Measurements from ENCODE around the gene WNT9A.

The WNT9A gene

DNA sequence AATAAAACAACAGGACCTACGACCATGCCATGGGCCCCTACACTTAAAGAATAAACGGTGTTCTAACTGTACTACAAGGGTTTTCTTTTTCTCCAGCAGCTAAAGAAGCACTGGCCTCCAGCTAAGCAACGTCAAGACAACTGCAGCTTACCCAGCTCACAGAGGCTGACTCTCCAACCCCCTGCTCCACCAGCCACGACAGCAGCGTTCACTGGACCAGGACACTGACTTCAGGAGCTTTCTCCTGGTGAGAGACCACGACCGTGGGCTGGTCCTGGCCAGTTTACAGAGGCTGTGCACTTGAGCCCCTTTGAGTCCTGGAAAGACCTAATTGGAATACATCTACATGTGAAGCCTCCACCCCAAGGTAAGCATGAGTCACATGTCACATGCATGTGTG, 39.4 kb downstream of the WNT9A start:
- WGBS, 2 experiments, result 74 to 78% methylated on average over 7 of the region's 7 CpGs
- Histone ChIP-seq H3K9me3 (ENCODE audit: control insufficient read depth, low read length) (no peaks in the 10 kb centered on the region), H3K27me3 (ENCODE audit: control insufficient read depth, insufficient read depth, low read length, poor library complexity, severe bottlenecking) (no peaks in the 10 kb centered on the region), H3K4me3 (ENCODE audit: insufficient read depth, low read depth, low read length) (no peak overlapping the region), H3K27ac (ENCODE audit: insufficient read depth, low read depth, low read length, poor library complexity, severe bottlenecking) (no peak overlapping the region), H3K4me1 (ENCODE audit: control insufficient read depth, insufficient read depth, low read length) (peaks cover 12% of the 10 kb centered on the region), H3K36me3 (ENCODE audit: control insufficient read depth, insufficient read depth, low read length) (no peaks in the 10 kb centered on the region)

GRCh38 chr1:227907439-227908015, 40.2 kb downstream of the WNT9A start:
- Histone ChIP-seq H3K27me3 (ENCODE audit: control insufficient read depth, insufficient read depth, low read length, poor library complexity, severe bottlenecking) (no peaks in the 10 kb centered on the region), H3K4me3 (ENCODE audit: insufficient read depth, low read depth, low read length) (no peak overlapping the region), H3K36me3 (ENCODE audit: control insufficient read depth, insufficient read depth, low read length) (no peaks in the 10 kb centered on the region), H3K9me3 (ENCODE audit: control insufficient read depth, low read length) (no peaks in the 10 kb centered on the region), H3K27ac (ENCODE audit: insufficient read depth, low read depth, low read length, poor library complexity, severe bottlenecking) (no peak overlapping the region), H3K4me1 (ENCODE audit: control insufficient read depth, insufficient read depth, low read length) (peaks cover 5% of the 10 kb centered on the region)
- 90 to 92% methylated on average over 13 of the region's 13 CpGs for WGBS, 2 experiments

DNA sequence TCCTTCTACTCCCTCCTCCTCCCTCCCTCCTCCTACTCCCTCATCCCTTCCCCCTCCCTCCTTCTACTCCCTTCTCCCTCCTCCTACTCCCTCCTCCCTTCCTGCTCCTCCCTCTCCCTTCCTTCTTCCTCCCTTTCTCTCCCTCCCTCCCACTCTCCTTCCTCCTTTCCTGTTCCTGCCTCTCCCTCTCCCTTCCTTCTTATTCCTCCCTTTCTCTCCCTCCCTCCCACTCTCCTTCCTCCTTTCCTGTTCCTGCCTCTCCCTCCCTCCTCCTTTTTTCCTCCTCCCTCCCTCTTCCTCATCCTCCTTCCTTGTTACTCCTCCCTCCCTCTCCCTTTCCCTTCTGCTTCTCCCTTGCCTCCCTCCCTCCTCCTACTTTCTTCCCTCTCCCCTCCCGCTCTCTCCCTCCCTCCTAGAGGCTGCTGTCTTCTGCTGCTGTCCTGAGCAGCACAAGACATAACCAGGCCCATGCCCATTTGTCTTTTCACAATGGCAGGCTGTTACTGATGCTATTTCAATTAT, 41.1 kb downstream of the WNT9A start:
- Histone ChIP-seq H3K27ac (ENCODE audit: insufficient read depth, low read depth, low read length, poor library complexity, severe bottlenecking) (no peak overlapping the region), H3K4me1 (ENCODE audit: control insufficient read depth, insufficient read depth, low read length) (peaks cover 5% of the 10 kb centered on the region)
- 66 to 74% methylated on average over 1 of the region's 1 CpG for WGBS, 2 experiments

DNA sequence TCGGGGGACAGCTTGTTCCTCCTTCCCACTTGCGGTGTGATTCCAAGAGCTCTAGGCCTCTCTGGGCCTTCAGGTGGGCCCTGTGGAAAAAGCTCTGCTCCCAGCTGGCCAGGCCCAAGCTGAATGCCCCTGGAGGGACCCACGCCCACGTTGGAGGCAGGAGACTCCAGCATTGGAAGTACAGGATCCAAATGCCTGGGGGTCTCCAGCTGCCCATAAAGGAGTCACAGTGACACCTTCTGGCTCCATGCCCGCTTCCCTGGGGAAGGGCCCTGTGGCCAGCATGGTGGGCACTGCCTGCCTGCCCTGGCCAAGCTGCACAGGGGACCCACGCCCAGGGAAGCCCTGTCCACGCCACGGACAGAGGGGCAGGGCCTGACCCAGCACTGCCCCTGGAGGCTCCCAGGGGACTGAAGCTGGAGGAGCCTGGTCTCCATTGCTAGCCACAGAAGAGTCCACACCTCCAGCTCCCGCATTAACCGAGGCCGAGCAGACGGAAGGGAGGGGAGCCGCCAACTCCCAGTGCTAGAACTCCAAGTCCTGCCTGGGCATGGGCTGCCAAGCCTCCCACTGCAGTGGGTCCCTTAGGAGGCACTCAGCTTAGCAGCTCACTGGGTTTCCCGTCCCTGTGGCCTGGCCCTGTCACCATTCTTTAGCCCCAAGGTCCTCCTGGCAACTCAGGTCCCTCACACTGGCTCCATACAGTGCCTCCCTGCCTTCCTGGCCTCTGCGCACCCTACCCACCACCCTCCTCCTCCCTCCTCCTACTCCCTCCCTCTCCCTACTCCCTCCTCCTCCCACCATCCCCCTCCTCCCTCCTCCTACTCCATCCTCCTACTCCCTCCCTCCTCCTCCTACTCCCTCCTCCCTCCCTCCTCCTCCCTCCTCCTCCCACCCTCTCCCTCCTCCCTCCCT, 41.9 kb downstream of the WNT9A start:
- 89 to 90% methylated on average over 15 of the region's 15 CpGs for WGBS, 2 experiments
- Histone ChIP-seq H3K9me3 (ENCODE audit: control insufficient read depth, low read length) (no peaks in the 10 kb centered on the region), H3K4me3 (ENCODE audit: insufficient read depth, low read depth, low read length) (no peak overlapping the region), H3K36me3 (ENCODE audit: control insufficient read depth, insufficient read depth, low read length) (no peaks in the 10 kb centered on the region), H3K4me1 (ENCODE audit: control insufficient read depth, insufficient read depth, low read length) (peaks cover 5% of the 10 kb centered on the region), H3K27me3 (ENCODE audit: control insufficient read depth, insufficient read depth, low read length, poor library complexity, severe bottlenecking) (no peaks in the 10 kb centered on the region), H3K27ac (ENCODE audit: insufficient read depth, low read depth, low read length, poor library complexity, severe bottlenecking) (no peak overlapping the region)

More for the DNA sequence above, 41.1 kb downstream of the WNT9A start:
- H3K27me3 ChIP-seq (ENCODE audit: control insufficient read depth, insufficient read depth, low read length, poor library complexity, severe bottlenecking), result no peaks in the 10 kb centered on the region
- no peak overlapping the region for H3K4me3 ChIP-seq (ENCODE audit: insufficient read depth, low read depth, low read length)
- H3K36me3 ChIP-seq (ENCODE audit: control insufficient read depth, insufficient read depth, low read length), result no peaks in the 10 kb centered on the region
- no peaks in the 10 kb centered on the region for H3K9me3 ChIP-seq (ENCODE audit: control insufficient read depth, low read length)

GRCh38 chr1:227904541-227905335, 43.0 kb downstream of the WNT9A start:
- H3K27ac ChIP-seq (ENCODE audit: insufficient read depth, low read depth, low read length, poor library complexity, severe bottlenecking), result no peak overlapping the region
- no peaks in the 10 kb centered on the region for H3K4me1 ChIP-seq (ENCODE audit: control insufficient read depth, insufficient read depth, low read length)
- H3K4me3 ChIP-seq (ENCODE audit: insufficient read depth, low read depth, low read length), result no peak overlapping the region
- H3K36me3 ChIP-seq (ENCODE audit: control insufficient read depth, insufficient read depth, low read length), result no peaks in the 10 kb centered on the region
- no peaks in the 10 kb centered on the region for H3K9me3 ChIP-seq (ENCODE audit: control insufficient read depth, low read length)
- no peaks in the 10 kb centered on the region for H3K27me3 ChIP-seq (ENCODE audit: control insufficient read depth, insufficient read depth, low read length, poor library complexity, severe bottlenecking)
- 93% methylated on average over 14 of the region's 14 CpGs for WGBS, 2 experiments

DNA sequence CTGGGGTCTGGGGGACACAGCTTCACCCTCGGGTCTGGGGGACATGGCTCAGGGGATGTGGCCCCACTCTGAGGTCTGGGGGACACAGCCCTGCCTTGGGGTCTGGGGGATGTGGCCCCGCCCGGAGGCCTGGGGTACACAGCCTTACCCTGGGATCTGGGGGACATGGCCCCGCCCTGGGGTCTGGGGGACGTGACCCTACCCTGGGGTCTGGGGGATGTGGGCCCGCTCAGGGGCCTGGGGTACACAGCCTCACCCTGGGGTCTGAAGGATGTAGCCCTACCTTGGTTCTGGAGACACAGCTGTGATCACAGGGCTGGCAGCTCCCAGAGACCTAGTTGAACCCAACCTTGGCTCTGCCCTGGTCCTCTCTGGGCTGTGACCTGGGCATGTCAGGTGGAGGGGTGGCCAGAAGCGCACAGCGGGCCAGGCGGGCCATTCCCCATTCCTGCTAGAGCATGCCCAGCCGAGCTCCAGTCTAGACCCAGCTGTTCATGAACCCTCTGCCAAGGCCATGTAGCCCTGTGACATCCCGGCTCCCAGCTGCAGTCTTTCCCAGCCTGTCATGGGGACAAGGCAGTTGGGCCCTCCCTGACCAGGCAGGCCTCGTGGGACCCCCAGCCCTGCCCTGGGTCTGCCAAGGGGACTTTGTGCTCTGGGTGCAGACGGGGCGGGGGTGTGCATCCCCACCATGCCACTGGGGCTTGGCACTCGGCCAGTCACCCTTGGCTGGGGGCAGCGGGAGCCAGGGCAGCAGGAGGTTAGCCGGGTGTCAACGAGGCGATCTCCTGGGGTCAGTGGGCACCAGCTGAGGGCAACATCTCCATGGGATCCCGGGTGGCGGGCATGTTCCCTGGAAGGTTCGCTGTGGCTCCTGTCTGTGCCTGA, 43.9 kb downstream of the WNT9A start:
- H3K36me3 ChIP-seq (ENCODE audit: control insufficient read depth, insufficient read depth, low read length), result no peaks in the 10 kb centered on the region
- no peaks in the 10 kb centered on the region for H3K4me1 ChIP-seq (ENCODE audit: control insufficient read depth, insufficient read depth, low read length)
- no peak overlapping the region for H3K4me3 ChIP-seq (ENCODE audit: insufficient read depth, low read depth, low read length)
- no peaks in the 10 kb centered on the region for H3K9me3 ChIP-seq (ENCODE audit: control insufficient read depth, low read length)
- H3K27me3 ChIP-seq (ENCODE audit: control insufficient read depth, insufficient read depth, low read length, poor library complexity, severe bottlenecking), result no peaks in the 10 kb centered on the region
- WGBS, 2 experiments, result 93 to 95% methylated on average over 22 of the region's 22 CpGs
- H3K27ac ChIP-seq (ENCODE audit: insufficient read depth, low read depth, low read length, poor library complexity, severe bottlenecking), result no peak overlapping the region

- no peaks in the 10 kb centered on the region for H3K4me1 ChIP-seq (ENCODE audit: control insufficient read depth, insufficient read depth, low read length)
- WGBS, 2 experiments, result 93 to 96% methylated on average over 9 of the region's 9 CpGs
- H3K9me3 ChIP-seq (ENCODE audit: control insufficient read depth, low read length), result no peaks in the 10 kb centered on the region
- H3K4me3 ChIP-seq (ENCODE audit: insufficient read depth, low read depth, low read length), result no peak overlapping the region
- H3K36me3 ChIP-seq (ENCODE audit: control insufficient read depth, insufficient read depth, low read length), result no peaks in the 10 kb centered on the region
- no peaks in the 10 kb centered on the region for H3K27me3 ChIP-seq (ENCODE audit: control insufficient read depth, insufficient read depth, low read length, poor library complexity, severe bottlenecking)
- no peak overlapping the region for H3K27ac ChIP-seq (ENCODE audit: insufficient read depth, low read depth, low read length, poor library complexity, severe bottlenecking)
Observed at GRCh38 chr1:227903061-227903521, 44.6 kb downstream of the WNT9A start.

GRCh38 chr1:227902641-227902990, 45.1 kb downstream of the WNT9A start:
- H3K4me3 ChIP-seq (ENCODE audit: insufficient read depth, low read depth, low read length), result no peak overlapping the region
- H3K27ac ChIP-seq (ENCODE audit: insufficient read depth, low read depth, low read length, poor library complexity, severe bottlenecking), result no peak overlapping the region
- no peaks in the 10 kb centered on the region for H3K9me3 ChIP-seq (ENCODE audit: control insufficient read depth, low read length)
- H3K4me1 ChIP-seq (ENCODE audit: control insufficient read depth, insufficient read depth, low read length), result no peaks in the 10 kb centered on the region
- WGBS, 2 experiments, result 89 to 92% methylated on average over 9 of the region's 9 CpGs
- H3K27me3 ChIP-seq (ENCODE audit: control insufficient read depth, insufficient read depth, low read length, poor library complexity, severe bottlenecking), result no peaks in the 10 kb centered on the region
- no peaks in the 10 kb centered on the region for H3K36me3 ChIP-seq (ENCODE audit: control insufficient read depth, insufficient read depth, low read length)

DNA sequence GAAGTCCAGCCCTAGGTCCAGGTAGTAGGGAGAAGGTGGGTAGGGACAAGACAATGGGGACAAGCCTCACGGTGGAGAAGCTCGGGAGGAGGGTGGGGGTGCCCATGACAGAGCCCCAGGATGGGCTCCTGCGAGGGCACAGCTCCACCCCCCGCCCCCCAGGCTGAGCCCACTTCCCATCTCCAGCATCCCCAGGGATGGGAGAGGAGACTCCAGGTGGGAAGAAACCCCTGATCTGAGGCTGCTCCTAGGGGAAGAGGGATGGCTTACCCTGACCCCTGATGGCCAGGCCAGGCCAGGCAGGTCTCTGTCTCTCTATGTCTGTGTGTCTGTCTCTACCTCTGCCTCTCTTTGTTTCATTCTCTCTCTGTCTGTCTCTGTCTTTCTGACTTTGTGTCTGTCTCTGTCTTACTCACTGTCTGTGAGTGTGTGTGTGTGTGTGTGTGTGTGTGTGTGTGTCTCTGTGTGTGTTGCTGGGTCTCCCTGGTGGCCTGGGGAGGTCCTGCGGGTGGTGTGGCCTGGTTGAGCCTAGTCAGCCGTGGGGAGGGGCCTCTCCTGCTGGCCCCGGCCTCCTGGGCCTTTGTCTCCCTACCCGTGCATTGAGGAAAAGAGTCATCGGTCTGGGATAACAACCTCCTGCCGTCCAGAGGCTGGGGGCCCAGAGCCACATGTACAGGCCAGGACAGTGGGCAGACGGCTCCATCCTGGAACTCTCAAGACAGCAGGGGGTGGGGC, 45.7 kb downstream of the WNT9A start:
- Histone ChIP-seq H3K9me3 (ENCODE audit: control insufficient read depth, low read length) (no peaks in the 10 kb centered on the region), H3K27me3 (ENCODE audit: control insufficient read depth, insufficient read depth, low read length, poor library complexity, severe bottlenecking) (no peaks in the 10 kb centered on the region), H3K36me3 (ENCODE audit: control insufficient read depth, insufficient read depth, low read length) (no peaks in the 10 kb centered on the region), H3K27ac (ENCODE audit: insufficient read depth, low read depth, low read length, poor library complexity, severe bottlenecking) (no peak overlapping the region), H3K4me1 (ENCODE audit: control insufficient read depth, insufficient read depth, low read length) (no peaks in the 10 kb centered on the region), H3K4me3 (ENCODE audit: insufficient read depth, low read depth, low read length) (no peak overlapping the region)
- WGBS, 2 experiments, result 79 to 81% methylated on average over 11 of the region's 11 CpGs

All from ectodermal cell (in vitro differentiated cells).